WERI-Rb-1 (cell line): Measurements from ENCODE around the gene CA11.

Experiments
- DNase-seq: peaks from one replicate; pipeline ENCODE4 v3.0.0-alpha.2; 2020
- H3K27ac ChIP-seq: fragments of 250-450 bp; sonication (Bioruptor Pico); 2 replicates; pipeline ENCODE4 v1.5.1; 2020; ENCODE audit warnings: mild to moderate bottlenecking, moderate library complexity
- H3K27me3 ChIP-seq: fragments of 250-450 bp; sonication (Bioruptor Pico); 2 replicates; pipeline ENCODE4 v1.5.1; 2021; ENCODE audit warnings: mild to moderate bottlenecking, low read depth, moderate library complexity; ENCODE audit not compliant: insufficient read depth, severe bottlenecking
- H3K36me3 ChIP-seq: fragments of 250-450 bp; sonication (Bioruptor Pico); 2 replicates; pipeline ENCODE4 v1.5.1; 2020; ENCODE audit warnings: mild to moderate bottlenecking, moderate library complexity
- H3K4me3 ChIP-seq: 2 replicates; pipeline ENCODE4 v1.5.1; 2011; ENCODE audit warnings: low read depth, mild to moderate bottlenecking, control low read depth, low read length
- H3K9me3 ChIP-seq: fragments of 250-450 bp; sonication (Bioruptor Pico); 2 replicates; pipeline ENCODE4 v1.5.1; 2021; ENCODE audit warnings: mild to moderate bottlenecking, moderate library complexity; ENCODE audit not compliant: severe bottlenecking
- TF ChIP-seq, protein P1 (sequence below): IDR thresholded peaks from 2 replicates; pipeline ENCODE4 v1.5.1; 2011; ENCODE audit warnings: low read depth, mild to moderate bottlenecking, control low read depth, inconsistent platforms, low read length

Gene CA11

DNA sequence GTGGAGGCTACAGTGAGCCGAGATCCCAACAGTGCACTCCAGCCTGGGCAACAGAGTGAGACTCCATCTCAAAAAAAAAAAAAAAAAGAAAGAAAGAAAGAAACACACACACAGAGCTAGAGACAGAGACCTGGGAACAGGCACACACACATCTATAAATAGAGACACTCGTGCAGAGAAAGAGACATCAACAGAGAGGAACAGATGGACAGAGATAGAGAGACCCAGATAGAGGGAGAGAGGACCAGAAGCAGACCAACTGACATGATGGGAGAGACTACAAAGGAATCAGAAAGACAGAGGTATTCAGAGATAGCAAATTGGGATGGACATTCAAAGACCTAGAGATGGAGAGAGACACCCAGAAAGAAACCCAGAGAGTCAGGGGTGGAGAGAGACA lies 2.1 kb upstream of the CA11 start:
- Histone ChIP-seq H3K27me3 (no peaks in the 10 kb centered on the region), H3K4me3 (no peak overlapping the region), H3K36me3 (no peaks in the 10 kb centered on the region), H3K9me3 (no peaks in the 10 kb centered on the region), H3K27ac (no peak overlapping the region)
- TF ChIP-seq, protein P1, sequence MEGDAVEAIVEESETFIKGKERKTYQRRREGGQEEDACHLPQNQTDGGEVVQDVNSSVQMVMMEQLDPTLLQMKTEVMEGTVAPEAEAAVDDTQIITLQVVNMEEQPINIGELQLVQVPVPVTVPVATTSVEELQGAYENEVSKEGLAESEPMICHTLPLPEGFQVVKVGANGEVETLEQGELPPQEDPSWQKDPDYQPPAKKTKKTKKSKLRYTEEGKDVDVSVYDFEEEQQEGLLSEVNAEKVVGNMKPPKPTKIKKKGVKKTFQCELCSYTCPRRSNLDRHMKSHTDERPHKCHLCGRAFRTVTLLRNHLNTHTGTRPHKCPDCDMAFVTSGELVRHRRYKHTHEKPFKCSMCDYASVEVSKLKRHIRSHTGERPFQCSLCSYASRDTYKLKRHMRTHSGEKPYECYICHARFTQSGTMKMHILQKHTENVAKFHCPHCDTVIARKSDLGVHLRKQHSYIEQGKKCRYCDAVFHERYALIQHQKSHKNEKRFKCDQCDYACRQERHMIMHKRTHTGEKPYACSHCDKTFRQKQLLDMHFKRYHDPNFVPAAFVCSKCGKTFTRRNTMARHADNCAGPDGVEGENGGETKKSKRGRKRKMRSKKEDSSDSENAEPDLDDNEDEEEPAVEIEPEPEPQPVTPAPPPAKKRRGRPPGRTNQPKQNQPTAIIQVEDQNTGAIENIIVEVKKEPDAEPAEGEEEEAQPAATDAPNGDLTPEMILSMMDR: no peak
- DNase-seq: no peak

DNA sequence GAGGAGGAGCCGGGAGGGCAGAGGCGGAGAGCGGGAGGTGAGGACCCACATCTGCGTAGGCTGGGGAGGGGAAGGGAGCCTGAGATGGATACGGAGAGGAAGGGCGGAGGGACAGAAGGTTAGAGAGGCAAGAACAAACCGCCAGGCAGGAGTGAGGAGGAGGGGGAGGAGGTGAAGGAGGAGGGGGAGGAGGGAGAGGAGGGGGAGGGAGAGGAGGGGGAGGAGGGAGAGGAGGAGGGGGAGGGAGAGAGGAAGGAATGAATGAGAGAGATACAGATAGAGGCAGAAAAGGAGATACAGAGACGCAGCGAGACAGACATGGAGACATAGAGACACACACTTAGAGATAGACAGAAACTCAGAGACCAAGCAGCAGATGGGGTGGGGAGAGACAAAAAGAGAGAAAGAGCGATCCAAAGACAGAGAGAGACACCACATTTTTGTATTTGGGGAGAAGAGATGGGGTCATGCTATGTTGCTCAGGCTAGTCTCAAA lies 782 bp upstream of the CA11 start:
- DNase-seq: peak; percentile 95
- no peaks in the 10 kb centered on the region for H3K27me3 ChIP-seq
- no peaks in the 10 kb centered on the region for H3K36me3 ChIP-seq
- H3K4me3 ChIP-seq: no peak overlapping the region; the same call in 1 of the 2 replicates
- TF ChIP-seq, protein P1: no peak
- H3K9me3 ChIP-seq: no peaks in the 10 kb centered on the region
- no peak overlapping the region for H3K27ac ChIP-seq

DNA sequence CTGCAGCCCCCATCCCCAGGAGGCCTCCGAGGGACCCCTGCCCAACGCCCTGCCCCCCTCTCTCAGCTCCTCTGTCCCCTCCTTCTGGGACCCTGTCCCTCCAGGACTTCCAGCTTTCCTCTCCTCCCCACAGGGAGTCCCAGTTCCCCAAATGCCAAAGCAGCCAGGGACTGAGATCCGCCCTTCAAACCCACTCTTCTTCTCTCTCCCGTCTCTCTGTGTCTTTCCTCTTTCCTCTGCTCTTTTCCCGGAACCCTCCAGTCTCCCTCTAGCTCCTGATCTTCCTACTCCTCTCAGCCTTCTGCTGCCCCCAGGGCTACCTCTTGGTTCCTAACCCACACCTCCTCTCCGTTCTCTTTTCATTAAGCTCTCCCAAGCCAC lies 377 bp downstream of the CA11 start:
- no peak for DNase-seq
- no peaks in the 10 kb centered on the region for H3K36me3 ChIP-seq
- peak overlapping the region; percentile 61 for H3K4me3 ChIP-seq
- H3K27ac ChIP-seq: 0 out of 2 replicates have a peak overlapping the region, but pooled peaks have one; percentile 28
- no peaks in the 10 kb centered on the region for H3K27me3 ChIP-seq
- no peaks in the 10 kb centered on the region for H3K9me3 ChIP-seq
- TF ChIP-seq, protein P1: no peak

DNA sequence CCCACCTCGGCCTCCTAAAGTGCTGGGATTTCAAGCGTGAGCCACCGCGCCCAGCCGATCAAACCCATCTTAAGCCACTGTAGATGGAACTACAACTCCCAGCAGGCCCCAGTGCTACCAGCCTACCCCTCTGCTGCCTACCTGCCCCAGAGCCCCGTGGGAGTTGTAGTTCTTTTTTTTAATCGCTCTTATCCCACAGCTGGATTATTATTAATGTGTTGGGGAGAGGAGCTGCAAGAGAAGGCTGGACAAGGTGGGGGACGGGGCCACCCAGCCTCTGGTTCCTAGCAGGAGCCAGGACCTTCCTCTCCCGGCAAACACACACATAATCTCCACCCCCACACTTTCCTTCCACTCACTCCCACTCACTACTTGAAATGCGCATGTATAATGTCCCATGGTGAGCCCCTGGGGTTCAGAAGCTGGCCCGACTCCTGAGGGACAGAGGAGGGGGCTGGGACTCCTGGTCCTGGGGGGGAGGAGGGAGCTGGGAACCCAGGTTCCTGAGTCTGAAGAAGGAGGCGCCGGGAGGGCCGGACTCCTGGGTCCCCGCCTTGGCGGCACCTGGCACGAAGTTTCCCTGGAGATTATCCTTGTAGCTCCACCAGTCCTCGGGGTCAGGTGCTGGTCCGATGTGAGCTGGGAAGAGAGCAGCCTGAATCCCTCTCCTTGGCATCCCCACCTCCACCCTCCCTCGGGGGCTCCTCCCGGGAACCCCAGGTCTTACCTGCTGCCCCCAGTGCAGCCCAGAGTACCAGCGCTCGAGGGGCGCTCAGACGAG lies 958 bp downstream of the CA11 start:
- DNase-seq: peak; percentile 83
- no peaks in the 10 kb centered on the region for H3K36me3 ChIP-seq
- no peaks in the 10 kb centered on the region for H3K27me3 ChIP-seq
- TF ChIP-seq, protein P1: no peak
- 0 out of 2 replicates have a peak overlapping the region, but pooled peaks have one; percentile 28 for H3K27ac ChIP-seq
- H3K9me3 ChIP-seq: no peaks in the 10 kb centered on the region
- H3K4me3 ChIP-seq: peak overlapping the region; percentile 61

DNA sequence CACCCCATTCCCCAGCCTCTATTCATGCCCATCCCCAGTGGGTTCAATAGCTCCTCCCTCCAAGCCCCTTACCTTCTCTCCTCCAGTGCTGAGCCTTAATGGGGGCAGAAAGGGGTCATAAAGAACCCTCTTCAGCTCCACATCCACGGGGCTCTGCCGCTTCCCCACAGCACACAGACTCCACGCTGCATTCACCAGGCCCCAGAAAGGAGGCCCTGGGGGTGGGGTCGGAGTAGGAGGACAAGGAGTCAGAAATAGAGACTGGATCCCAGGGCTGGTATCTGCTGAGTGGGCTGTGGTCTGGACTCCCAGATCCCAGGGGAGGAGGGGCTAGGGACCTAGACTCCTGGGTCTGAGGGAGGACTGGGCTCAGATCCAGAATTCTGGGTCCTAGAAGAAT lies 1.6 kb downstream of the CA11 start:
- H3K27ac ChIP-seq: no peak overlapping the region
- no peaks in the 10 kb centered on the region for H3K9me3 ChIP-seq
- no peak for DNase-seq
- H3K36me3 ChIP-seq: no peaks in the 10 kb centered on the region
- H3K27me3 ChIP-seq: no peaks in the 10 kb centered on the region
- H3K4me3 ChIP-seq: no peak overlapping the region
- TF ChIP-seq, protein P1: no peak
